Jurkat, Clone E6-1 (cell line): Measurements from ENCODE around the gene KAT2B.

ENCODE experiments used
- DNase-seq: peaks from one replicate; pipeline ENCODE4 v3.0.0-alpha.2; 2011; ENCODE audit warnings: low read depth, low spot score
- H3K4me3 ChIP-seq: 2 replicates; pipeline ENCODE4 v1.5.1; 2011; ENCODE audit warnings: mild to moderate bottlenecking, low read length, control low read depth, moderate library complexity

Gene KAT2B

DNA sequence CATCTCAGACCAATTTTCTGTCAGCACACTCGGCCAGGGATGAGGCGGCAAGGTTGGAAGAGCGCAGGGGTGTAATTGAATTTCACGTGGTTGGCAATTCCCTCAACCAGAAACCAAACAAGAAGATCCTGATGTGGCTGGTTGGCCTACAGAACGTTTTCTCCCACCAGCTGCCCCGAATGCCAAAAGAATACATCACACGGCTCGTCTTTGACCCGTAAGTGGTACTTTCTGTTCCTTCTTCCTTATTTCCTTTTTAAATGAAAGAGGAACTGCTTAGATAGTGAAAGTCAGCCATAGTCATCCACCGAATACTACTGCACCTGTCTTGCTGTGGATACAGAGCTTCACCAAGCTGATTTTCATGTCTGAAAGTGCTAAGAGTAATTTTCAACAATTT lies 85.7 kb downstream of the KAT2B start:
- no peak for DNase-seq
- no peak overlapping the region for H3K4me3 ChIP-seq

GRCh38 chr3:20128358-20128757 lies 88.1 kb downstream of the KAT2B start:
- no peak overlapping the region for H3K4me3 ChIP-seq
- DNase-seq = no peak

- H3K4me3 ChIP-seq = no peak overlapping the region
- DNase-seq = no peak
Observed at GRCh38 chr3:20130106-20130505, 89.9 kb downstream of the KAT2B start.

GRCh38 chr3:20136231-20136630 lies 96.0 kb downstream of the KAT2B start:
- no peak for DNase-seq
- no peak overlapping the region for H3K4me3 ChIP-seq

DNA sequence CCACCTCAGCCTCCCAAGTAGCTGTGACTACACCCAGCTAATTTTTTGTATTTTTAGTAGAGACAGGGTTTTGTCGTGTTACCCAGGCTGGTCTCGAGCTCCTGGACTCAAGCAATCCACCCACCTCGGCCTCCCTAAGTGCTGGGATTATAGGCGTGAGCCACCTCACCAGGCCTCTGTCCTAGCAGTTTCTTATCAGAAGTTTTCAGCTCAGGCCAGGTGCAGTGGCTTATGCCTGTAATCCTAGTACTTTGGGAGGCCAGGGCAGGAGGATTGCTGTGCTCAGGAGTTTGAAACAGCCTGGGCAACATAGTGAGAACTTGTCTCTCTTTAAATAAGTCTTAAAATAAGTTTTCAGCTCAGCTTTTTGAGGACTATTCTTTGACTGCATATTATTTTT lies 97.4 kb downstream of the KAT2B start:
- no peak overlapping the region for H3K4me3 ChIP-seq
- DNase-seq = no peak

DNA sequence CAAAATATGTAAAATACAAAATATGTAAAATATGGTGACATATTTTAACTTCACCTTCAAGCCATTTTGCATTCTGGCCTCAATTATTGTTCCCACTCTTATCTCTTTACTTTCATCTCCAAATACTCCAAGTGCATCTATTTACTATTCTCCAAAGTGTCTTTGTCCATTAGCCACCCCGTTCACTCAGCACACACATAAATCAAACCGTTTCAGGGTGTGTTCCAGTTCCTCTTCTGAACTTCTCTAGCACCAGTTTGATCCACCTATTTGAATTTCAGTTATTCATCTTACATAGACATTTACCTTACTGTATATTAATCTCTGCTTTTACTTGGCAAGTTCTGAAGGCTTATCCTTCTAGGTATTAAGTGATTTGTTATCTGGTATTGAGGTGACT lies 100.6 kb downstream of the KAT2B start:
- H3K4me3 ChIP-seq = no peak overlapping the region
- DNase-seq = no peak

- no peak for DNase-seq
- H3K4me3 ChIP-seq = no peak overlapping the region
Observed at GRCh38 chr3:20141316-20141715, 101.1 kb downstream of the KAT2B start.

GRCh38 chr3:20141851-20142250 lies 101.6 kb downstream of the KAT2B start:
- H3K4me3 ChIP-seq = no peak overlapping the region
- no peak for DNase-seq

- DNase-seq = no peak
- no peak overlapping the region for H3K4me3 ChIP-seq
Observed at GRCh38 chr3:20142517-20142916, 102.3 kb downstream of the KAT2B start.

DNA sequence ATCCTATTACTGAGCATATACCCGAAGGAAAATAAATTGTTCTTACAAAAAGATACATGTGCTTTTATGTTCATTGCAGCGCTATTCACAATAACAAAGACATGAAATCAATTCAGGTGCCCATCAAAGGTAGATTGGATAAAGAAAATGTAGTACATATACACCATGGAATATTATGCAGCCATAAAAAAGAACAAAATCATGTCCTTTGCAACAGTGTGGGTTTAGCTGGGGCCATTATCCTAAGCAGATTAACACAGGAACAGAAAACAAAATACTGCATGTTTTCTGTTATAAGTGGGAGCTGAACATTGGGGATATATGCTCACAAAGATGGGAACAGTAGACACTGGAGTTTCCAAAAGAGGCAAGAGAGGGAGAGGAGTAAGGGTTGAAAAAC lies 103.3 kb downstream of the KAT2B start:
- H3K4me3 ChIP-seq = no peak overlapping the region
- DNase-seq = no peak

GRCh38 chr3:20145874-20146273 lies 105.6 kb downstream of the KAT2B start:
- no peak for DNase-seq

GRCh38 chr3:20146301-20146700 lies 106.1 kb downstream of the KAT2B start:
- no peak overlapping the region for H3K4me3 ChIP-seq
- DNase-seq = no peak

More at GRCh38 chr3:20145874-20146273, 105.6 kb downstream of the KAT2B start:
- H3K4me3 ChIP-seq = no peak overlapping the region

DNA sequence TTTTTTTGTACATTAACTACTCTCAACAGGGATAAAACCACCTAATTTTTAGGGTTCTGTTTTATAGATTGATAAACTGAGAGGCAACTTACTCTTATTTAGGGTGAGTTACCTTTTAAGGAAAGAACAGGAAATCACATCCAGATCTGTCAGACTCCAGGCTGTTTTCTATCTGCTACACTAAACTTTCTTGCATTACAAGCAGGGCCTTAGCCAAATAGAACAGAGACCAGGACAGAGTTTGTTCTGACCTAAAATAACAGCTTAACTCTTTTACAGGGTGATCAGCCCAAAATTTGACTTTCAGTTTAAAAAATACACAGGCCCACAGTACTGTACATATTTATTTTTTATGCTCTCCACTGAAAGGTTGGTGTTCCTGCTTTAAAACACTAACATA lies 107.1 kb downstream of the KAT2B start:
- H3K4me3 ChIP-seq = no peak overlapping the region
- DNase-seq = no peak

- H3K4me3 ChIP-seq = no peak overlapping the region
Observed at GRCh38 chr3:20148466-20148865, 108.2 kb downstream of the KAT2B start.

GRCh38 chr3:20154078-20154477 lies 113.8 kb downstream of the KAT2B start:
- no peak overlapping the region for H3K4me3 ChIP-seq
- no peak for DNase-seq

More at GRCh38 chr3:20148466-20148865, 108.2 kb downstream of the KAT2B start:
- no peak for DNase-seq

GRCh38 chr3:20154928-20155327 lies 114.7 kb downstream of the KAT2B start:
- H3K4me3 ChIP-seq = no peak overlapping the region
- no peak for DNase-seq

- no peak overlapping the region for H3K4me3 ChIP-seq
- peak; percentile 5 for DNase-seq
Observed at GRCh38 chr3:20160230-20160629, 120.0 kb downstream of the KAT2B start.

DNA sequence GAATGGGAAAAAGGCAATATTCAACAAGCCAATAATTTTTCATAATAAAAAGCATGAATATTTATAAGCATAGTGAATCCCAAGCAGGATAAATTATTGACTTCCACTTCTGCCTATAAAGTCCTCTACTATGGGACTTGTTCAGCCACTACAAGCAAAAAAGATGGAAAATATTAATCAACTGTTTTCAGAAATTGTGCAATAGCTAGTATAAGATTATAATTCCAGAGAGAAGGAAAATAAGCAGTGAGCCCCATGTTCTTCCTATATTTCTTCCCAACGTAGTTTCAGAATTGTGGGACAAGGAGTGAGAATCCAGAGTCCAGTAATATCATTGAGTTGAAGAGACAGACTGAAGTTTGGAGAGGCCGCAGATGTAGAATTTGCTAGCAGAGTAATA lies 121.5 kb downstream of the KAT2B start:
- no peak for DNase-seq
- H3K4me3 ChIP-seq = no peak overlapping the region

GRCh38 chr3:20173844-20174410 lies 133.7 kb downstream of the KAT2B start:
- H3K4me3 ChIP-seq = no peak overlapping the region
- DNase-seq = no peak

GRCh38 chr3:20181276-20181675 lies 141.0 kb downstream of the KAT2B start:
- no peak for DNase-seq
- no peak overlapping the region for H3K4me3 ChIP-seq

DNA sequence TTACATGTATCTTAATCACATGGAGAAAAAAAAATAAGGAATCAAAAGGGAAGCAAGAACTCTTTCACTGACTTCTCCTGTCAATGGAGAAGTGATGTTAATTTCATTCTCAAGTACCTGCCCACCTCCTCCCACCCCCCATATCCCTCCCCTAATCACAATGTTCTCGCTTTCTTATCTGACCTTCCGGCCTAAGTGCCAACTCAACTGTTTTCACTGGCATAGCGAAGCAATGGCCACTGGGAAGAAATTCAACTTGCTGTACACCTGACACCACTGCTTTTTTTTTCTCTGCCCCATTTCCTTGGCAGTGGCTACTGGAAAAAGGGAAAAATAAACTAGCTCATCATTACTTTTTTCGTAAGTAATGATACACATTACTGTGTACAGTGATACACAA lies 142.0 kb downstream of the KAT2B start:
- H3K4me3 ChIP-seq = no peak overlapping the region
- DNase-seq = no peak

DNA sequence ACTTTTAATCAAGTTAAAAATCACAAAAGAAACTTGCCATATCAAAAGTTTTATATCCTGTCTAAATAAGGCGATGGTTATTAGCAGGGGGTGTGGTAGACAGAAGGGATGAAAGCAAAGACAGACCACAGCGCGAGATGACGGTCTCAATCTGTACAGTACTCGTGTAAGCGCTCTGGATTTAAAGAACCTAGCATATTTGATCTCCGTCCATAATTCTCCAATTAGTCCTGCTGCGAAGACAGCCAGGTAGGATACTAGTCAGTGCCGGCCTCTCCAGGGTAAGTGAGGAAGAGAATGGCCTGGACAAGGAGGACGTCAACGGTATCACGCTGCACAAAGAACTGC lies 145.1 kb downstream of the KAT2B start:
- peak; percentile 19 for DNase-seq
- peak overlapping the region; percentile 81 for H3K4me3 ChIP-seq
